ENCODE data around the gene CAMK2N2.
A peak's percentile ranks its signal among the peaks of the same experiment; 100 is the strongest.

GRCh38 chr3:184259878-184260723 is 1.3 kb downstream of the CAMK2N2 start:
- TF ChIP-seq CTCF (IDR thresholded peaks at IDR 0.05; ENCODE audit: insufficient read depth, low read length) (no peak), SPI1 (IDR thresholded peaks at IDR 0.05; ENCODE audit: borderline replicate concordance, low read depth) (no peak), POLR2AphosphoS5 (IDR thresholded peaks at IDR 0.05; ENCODE audit: low read depth) (no peak), REST (IDR thresholded peaks at IDR 0.05; ENCODE audit: insufficient replicate concordance, low read depth) (peak; percentile 89), GABPA (IDR thresholded peaks at IDR 0.05; ENCODE audit: low read depth) (no peak)

All from HL-60 (cell line).